Left lobe of liver (tissue), 2 donors: ENCODE results near the gene SUSD3. TPM values are rescaled to one million over a fixed set of nuclear protein-coding genes. Genes with fewer than 3 reads are reported as not detected.
"Not testable (repeated sequence)": the region's sequence is repeated elsewhere in the genome, so short reads cannot be mapped to it uniquely, and the experiment has no call there.

ENCODE experiments used
- ATAC-seq: fragments of 200-7000 bp; cut with Tn5 transposase; one replicate; pipeline ENCODE4 v1.9.1; 2020; ENCODE audit warnings: mild to moderate bottlenecking, moderate library complexity
- DNase-seq: peaks from one replicate; pipeline ENCODE4 v3.0.0-alpha.2; 2020; ENCODE audit warnings: low spot score
- total RNA-seq: library from RNA; stranded (reverse); gene quantifications from one replicate; pipeline ENCODE4 v1.2.1, GENCODE V29; 2021
- donor health status: DM: no; HTN: no; CAD: no; lungs with moderate emphysema.
- donor health status: DM: no; HTN: yes; CAD: no.

The SUSD3 gene
- total RNA-seq = 49.7 TPM

DNA sequence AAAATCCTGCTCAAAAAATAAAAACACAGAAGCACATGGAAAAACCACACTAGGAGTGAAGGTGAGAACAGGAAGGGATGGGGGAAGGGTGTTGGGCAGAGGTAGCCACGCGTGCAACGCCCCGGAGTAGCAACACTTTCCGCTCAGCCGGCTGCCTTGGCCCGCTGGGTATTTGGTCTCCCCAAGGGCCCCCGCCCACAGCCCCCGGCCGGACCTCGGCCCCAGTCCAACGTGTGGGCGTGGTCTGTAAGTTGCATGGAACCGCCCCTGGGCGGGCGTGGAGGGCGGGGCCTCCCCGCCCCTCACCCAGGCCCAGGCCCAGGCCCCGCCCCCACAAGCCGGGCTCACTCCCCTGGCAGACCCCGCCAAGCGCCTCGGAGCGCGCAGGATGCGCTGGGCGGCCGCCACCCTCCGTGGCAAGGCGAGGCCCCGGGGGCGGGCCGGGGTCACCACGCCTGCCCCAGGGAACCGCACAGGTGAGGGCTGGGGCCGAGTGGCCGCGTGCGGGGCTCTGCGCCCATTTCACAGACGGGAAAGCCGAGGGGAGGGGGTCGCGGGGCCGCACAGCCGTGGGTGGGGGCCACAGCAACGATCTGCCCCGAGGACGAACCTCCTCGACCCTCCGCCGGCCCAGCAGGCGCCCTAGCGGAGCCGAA, at the start of gene SUSD3:
Gene SUSD3 (plus strand): TSS at position 347 of the 656 bp plus-strand sequence. CDS start 42 bp downstream, at position 389.
- ATAC-seq (peak; percentile 76), DNase-seq (peak; percentile 91)

DNA sequence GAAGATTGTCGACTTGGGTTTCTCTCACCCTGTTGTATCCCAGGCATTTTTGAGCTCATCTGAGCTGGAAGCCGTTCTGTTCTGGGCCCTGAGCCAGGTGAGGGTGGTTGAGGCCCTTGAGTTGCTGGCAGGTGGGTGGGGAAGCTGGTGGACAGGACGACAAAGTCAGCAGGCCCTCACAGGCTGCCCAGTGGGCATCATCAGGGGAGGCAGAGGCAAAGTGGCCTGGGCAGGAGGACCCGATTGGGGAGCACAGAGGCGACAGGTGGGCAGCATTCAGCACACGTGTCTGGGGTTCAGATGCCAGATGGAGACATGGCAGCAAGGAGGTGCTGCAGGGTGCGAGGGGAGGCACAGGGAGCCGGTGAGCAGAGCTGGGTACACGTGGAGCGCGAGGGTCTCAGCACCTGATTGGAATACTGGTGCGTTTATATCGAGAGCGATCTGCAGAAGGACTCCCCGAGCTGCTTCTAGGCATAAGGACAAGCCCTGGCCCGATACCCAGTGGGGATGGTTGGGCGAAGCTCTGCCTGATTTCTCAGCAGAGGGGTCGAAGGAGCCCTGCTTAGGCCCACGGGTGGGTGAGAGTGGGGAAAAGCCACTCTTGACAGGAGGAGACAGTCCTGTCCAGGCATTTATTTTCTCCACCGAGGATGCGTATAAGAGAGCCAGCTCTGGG, 49.0 kb upstream of the SUSD3 start:
- ATAC-seq (no peak), DNase-seq (peak; percentile 37)

DNA sequence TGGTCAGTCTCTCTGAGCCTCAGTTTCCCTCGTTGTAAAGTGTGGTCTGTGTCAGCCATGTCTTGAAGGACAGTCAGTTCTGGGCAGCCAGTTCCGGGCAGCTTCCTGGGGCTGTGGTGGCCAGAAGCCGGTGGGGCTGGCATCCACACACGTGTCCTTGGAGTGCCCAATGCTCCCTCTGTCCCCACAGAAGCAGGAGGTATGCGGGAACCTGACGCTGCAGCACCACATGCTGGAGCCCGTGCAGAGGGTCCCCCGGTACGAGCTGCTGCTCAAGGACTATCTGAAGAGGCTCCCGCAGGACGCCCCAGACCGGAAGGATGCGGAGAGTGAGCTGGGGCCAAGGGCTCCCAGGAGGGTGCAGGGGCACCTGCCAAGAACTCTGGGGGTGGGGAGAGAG, 48.4 kb upstream of the SUSD3 start:
- DNase-seq = peak; percentile 38
- ATAC-seq = no peak

DNA sequence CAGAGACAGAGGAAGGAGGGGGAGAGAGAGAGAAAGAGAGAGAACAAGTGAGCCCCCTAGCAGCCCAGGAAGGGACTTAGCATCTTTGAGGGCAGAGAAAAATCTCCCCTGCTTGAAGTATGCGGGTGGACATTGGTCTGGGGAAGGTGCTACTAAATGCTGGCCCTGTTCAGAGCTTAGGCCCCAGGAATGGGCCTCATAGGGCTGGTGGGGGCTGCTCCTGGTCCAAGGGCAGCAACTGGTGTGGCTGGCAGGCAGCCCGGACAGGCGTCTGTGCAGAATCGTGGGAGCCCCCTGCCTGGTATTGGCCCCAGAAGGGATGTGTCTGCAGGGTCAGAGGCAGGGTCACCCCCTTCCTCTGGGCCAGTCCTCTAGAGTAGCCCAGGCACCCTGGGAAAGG, 47.8 kb upstream of the SUSD3 start:
- ATAC-seq (no peak), DNase-seq (peak; percentile 35)

DNA sequence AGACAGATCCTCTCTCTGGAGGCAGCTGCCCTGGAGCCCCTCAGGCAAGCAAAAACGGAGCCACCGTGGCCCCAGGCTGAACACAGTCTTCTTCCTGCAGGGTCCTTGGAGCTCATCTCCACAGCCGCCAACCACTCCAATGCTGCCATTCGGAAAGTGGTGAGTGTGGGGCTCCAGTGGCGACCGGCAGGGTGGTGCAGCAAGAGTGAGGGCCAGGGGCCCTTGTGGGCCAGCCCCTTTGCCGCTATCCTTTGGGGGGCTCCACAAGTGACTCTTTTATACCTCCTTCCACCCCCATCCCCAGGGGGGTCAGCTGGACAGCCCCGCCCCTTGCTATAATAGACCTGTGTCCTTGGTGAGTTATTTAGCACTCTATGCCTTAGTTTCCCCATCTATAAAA, 47.4 kb upstream of the SUSD3 start:
- ATAC-seq (no peak), DNase-seq (peak; percentile 22)

DNA sequence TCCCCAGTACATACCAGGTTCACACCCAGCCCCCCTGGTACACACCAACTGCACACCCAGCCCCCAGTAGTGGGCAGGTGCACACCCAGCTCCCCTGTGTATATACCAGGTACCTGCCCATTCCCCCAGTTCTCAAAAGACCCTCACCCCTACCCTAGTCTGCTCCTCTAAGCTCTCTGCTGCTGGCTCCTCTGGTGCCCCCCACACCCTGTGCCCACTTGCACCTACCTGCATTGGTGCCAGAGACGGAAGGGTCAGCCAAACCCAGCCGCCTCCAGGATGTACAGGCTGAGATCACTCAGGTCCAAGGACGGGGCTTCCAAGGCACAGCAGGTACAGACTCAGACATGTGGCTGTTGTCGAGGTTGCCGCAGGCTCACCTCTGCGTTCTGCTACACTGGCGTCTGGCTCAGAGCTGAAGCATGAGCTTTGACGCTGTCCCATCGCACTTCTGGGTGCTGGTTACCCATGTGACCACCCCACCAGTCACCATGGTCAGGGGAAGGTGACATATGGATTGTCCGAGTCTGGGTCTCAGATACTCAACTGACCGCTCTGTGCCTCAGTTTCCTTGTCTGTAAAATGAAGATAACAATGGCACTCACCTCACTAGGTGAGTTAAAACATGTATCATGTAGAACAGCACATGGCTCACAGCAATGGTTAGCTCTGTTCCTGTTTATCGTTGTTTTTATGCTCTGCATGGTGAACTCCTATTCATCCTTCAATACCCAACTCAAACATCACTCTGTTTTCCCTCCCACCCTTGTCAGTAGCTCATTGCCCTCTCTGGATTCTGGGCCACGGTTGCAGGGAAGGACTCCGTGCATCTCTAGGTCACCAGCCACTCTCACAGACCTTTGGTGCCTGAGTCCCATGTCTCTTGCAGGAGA, 45.3 kb upstream of the SUSD3 start:
- peak; percentile 31 for DNase-seq
- no peak for ATAC-seq

DNA sequence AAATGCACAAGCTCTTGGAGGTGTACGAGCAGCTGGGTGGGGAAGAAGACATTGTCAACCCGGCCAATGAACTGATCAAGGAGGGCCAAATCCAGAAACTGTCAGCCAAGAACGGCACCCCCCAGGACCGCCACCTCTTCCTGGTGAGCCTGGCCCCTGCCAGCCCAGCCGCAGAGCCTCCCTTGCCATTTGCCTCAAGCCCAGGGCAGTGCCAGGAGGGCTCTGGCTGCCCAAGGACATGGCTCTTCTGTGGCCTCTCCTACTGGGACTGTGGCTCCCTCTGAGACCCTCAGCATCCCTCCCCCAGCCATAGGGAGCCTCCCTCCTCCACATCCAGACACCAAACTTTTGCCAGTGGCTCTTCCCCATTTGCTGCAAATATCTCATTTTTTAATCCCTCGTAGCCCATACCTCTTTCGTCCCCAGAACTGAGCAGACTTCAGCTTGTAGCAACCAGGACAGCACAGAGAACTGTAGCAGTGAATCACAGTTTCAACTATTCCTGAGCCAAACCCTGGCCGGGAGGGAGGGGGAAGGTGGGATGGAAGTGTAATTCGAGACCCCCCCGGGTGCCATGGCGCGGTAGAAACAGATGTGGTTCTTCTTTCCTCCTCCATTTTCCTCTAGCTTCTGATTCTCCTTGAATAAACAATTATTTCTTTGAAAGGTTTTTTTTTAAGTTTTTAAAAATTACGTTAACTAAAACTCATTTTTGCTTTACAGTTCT, 44.5 kb upstream of the SUSD3 start:
- DNase-seq (peak; percentile 31), ATAC-seq (no peak)

DNA sequence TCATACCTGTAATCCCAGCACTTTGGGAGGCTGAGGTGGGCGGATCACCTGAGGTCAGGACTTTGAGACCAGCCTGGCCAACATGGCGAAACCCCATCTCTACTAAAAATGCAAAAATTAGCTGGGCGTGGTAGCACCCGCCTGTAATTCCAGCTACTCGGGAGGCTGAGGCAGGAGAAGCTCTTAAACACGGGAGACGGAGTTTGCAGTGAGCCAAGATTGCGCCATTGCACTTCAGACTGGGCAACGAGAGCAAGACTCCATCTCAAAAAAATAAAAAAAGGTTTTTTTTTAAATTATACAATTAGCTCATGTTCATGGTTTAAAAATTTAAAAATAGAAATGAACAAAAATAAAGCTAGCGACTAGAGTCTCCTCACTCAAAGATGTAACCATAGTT, 43.3 kb upstream of the SUSD3 start:
- DNase-seq, ATAC-seq: not testable (repeated sequence)

DNA sequence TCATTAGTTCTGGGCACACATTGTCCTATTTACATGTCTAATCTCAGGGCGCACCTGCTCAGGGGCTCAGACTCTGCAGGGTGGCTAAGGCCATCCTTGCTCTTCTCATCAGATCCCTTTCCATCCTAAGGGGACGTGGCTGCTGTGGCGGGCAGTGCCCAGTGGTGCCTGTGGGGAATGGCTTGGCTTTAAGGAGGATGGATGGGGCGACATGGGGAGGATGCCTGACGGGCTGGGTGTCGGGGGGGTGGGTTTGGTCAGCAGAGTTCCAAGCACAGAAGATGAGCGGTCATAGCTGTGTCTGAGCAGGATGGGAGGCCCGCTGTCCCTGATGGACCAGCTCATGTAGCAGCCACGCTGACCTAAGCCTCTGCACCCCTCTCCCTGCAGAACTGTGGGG, 40.9 kb upstream of the SUSD3 start:
- peak; percentile 29 for DNase-seq
- ATAC-seq = no peak

DNA sequence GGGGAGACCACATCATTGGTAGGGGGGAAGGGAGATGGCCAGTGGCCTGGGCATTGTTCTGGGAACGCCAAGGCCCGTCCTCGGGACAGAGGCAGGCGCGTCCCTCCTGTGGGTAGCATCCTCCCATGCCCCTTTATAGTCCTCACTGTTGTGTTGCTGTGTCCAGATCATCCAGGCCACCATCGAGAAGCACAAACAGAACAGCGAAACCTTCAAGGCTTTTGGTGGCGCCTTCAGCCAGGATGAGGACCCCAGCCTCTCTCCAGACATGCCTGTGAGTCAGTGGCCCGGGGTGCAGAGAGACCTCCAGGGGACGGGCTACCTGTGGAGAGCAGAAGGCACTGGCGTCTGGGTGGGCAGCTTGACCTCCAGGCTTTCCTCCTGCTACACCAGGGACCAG, 38.4 kb upstream of the SUSD3 start:
- no peak for ATAC-seq

DNA sequence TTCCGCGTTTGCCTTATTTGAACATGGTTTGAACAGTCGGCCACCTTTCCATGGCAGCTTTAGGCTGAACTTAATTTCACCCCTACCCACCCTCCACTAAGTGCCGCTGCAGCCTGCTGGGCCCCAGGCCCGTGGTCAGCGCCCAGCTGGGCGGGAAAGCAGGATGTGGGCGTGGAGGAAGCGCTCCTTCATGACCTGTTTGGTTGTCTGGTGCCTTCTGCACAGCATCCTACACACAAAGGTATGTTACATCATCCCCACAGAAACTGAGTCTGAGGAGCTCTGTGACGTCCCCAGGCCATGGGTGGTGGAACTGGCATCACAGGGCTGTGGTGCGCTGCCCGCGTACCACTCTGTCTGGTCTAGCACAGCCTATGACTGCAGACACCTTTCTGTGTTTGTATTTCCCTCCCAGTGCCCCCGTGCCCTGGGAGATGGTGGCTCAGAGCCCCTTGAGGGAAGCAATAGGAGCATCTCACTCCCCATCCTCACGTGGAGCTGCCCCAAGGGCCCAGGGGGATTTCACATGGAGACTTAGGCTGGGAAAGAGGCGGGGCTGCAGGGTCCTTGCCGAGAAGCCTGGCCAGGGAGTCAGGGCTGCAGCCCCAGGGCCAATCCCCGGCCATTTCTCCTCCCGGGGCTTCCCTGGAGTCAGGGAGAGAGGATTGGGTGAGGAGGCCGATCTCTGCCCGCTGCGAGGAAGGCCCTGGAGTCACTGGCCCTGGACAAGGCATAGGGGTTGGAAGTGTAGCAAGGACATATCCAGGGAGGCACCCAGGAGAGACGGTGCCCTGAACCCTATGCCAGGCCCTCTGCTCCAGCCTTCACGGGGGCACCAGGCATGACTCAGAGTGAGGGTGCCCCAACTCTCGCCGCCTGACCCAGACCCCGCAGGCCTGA, 37.5 kb upstream of the SUSD3 start:
- no peak for ATAC-seq
- no peak for DNase-seq

More for the DNA sequence above, 38.4 kb upstream of the SUSD3 start:
- no peak for DNase-seq

DNA sequence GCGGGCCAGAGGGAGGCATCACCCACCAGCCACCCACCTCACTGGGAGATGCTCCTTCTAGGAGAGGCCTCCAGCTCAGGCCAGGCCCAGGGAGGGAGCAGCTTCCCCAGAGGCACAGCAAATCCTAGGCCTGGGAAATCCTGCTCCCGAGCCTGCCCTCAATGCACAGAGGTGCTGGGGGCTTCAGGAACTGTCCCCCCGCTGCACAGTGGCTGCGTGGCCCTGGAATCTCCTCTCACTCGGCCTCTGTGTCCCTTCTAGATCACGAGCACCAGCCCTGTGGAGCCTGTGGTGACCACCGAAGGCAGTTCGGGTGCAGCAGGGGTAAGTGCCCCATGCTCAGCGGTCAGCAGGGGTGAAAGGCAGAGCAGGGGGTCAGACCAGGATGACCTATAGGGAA, 36.4 kb upstream of the SUSD3 start:
- DNase-seq (no peak), ATAC-seq (no peak)

DNA sequence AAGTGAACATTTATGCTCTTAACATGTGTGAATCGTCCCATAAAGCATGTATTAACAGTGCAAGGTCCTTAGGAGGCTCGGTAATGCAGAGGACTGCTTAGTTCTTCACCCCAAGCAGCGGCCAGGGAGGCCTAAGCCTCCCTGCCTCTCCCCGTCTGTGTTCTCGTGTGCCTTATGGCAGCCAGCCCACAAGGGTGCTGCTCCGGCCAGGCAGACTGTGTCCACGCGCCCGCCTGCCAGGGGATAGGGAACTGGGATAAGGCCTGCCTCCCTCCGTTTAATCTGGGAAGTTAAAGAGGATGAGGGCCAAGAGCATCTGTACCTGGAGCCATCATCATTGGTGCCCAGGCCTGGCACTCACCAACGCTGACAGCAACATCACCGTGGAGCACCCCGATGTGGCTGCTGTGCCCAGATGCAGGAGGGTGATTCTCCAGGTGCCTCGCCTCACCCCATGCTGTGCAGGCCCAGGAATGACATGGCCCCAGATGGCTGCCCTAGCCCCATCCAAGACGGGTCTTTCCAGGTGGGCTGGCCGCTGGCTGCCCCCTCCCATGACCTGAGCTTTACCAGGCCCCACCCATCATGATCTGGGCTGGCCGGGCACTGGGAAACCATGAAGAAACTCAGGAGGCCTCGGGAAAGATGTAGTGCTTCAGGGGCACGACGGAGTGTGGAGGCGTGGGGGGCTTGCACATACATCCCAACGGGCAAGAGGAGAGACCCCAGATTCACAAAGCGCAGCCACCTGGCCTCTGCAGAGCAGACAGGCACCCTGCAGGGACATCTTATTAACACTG, 35.6 kb upstream of the SUSD3 start:
- ATAC-seq (no peak), DNase-seq (no peak)

DNA sequence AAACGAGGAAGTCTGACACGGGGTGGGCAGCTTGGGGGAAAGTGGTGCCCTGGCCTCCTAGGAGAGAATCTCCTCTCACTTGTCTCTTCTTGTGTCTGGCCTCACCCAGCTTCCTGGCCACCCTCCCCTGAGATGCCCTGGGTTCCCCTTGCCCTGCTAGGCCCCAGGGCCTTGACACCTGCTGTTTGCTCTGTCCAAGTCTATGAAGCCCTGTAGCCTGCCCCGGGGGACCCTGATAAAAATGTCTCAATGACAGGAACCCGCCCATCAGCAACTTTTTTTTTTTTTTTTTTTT, 35.0 kb upstream of the SUSD3 start:
- ATAC-seq (no peak), DNase-seq (no peak)

DNA sequence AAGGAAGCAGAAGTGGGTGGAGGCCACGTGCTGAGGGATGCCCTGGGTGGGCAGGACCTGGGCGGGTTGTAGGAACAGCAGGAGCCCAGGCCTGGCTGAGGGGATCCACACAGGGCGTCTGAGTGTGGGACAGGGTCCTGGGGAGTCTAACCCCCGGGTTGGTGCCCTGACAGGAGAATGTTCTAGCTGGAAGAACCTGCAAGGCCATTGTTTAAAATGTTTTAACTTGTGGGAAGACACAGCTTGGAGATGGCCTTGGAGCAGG, 33.9 kb upstream of the SUSD3 start:
- DNase-seq (no peak), ATAC-seq (no peak)

DNA sequence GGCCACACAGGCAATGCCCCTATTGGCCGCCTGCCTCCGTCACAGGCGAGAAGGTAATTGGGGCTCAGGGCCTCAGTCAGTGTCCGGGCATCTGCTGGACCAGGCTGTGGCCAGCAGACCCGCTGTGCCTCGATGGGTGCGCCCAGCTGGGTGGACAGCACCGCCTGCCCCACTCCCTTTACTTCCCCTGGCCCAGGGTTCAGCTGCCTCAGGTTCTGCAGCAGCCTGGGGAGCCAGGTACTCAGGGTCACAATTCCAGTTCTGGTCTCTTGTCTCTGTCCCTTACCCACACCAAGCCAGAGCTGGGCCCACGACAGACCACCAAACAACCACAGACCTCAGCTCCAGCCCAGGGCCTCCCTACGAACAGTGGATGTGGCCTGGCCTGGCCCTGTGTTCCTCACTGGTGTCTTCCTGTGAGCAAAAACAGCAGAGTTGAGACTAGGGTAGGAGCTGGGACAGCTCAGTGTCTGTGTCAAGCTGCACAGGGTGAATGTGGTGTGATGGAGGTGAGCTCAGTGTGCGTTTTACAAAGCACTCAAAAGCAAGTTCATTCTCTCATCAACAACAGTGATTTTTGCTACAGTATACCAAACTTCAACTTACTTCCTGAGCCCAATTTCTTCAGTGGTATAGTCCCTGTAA, 33.4 kb upstream of the SUSD3 start:
- DNase-seq (no peak), ATAC-seq (no peak)

DNA sequence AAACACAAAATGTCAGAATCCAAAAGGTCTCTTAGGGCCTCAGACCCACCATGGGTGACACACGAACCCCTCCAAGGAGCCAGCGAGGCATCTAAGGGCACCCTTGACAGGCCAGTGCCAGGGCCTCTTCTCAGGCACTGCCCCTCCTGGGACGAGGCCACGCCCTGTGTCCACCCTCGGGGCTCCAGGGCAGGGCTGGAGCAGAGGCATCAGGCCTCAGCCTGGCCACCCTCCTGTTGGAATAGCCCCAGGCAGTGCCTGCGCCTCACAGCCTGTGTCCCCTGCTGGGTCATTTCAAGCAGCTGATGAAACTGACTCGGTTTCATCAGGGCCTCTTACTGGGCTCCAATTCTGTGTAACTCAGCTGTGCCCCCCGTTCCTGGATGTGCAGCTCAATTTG, 32.8 kb upstream of the SUSD3 start:
- no peak for DNase-seq
- no peak for ATAC-seq

DNA sequence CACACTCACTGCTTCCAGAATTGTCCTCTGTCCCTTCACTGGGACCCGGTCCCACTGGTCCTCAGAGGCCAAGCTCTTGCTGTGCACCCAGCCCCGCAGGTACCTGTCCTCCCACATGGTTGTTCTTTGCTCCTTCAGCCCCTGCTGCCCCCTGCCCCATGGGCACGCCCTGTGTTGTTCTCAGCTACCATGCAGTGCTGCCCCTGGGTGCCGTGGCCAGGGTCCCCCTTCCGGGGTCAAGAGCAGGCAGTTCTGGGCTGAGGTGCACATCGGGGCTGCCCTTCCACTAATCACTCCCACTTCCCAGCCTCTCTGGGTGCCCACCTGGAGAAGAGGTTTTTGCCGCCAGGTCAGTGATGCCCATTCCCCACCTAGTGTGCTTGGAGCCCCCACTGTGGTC, 31.9 kb upstream of the SUSD3 start:
- DNase-seq = no peak
- ATAC-seq = no peak

DNA sequence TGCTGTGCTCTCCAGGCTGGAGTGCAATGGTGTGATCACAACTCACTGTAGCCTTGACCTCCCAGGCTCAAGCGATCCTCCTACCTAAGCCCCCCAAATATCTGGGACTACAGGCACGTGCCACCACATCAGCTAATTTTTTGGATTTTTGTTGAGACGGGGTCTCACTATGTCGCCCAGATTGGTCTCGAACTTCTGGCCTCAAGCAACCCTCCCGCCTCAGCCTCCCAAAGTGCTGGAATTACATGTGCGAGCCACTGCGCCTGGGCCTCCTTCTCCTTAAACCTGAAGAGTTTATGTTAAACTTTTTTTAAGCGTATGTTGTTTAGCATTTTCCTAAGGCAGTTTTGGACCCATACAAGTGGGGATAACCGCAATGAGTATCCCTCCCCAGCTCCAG, 30.8 kb upstream of the SUSD3 start:
- DNase-seq = no peak
- ATAC-seq = no peak
